ENCODE results near the gene GLRX3.

- TF ChIP-seq CTCF (IDR thresholded peaks at IDR 0.05) (no peak), POLR2A (IDR thresholded peaks at IDR 0.05) (no peak)
Observed at GRCh38 chr10:130215151-130215930, 79.2 kb downstream of the GLRX3 start.

Data from uterus (tissue), 2 donors.